ENCODE measurements around the gene CGB5.
"Not testable (repeated sequence)": the region's sequence is repeated elsewhere in the genome, so short reads cannot be mapped to it uniquely, and the experiment has no call there.

DNA sequence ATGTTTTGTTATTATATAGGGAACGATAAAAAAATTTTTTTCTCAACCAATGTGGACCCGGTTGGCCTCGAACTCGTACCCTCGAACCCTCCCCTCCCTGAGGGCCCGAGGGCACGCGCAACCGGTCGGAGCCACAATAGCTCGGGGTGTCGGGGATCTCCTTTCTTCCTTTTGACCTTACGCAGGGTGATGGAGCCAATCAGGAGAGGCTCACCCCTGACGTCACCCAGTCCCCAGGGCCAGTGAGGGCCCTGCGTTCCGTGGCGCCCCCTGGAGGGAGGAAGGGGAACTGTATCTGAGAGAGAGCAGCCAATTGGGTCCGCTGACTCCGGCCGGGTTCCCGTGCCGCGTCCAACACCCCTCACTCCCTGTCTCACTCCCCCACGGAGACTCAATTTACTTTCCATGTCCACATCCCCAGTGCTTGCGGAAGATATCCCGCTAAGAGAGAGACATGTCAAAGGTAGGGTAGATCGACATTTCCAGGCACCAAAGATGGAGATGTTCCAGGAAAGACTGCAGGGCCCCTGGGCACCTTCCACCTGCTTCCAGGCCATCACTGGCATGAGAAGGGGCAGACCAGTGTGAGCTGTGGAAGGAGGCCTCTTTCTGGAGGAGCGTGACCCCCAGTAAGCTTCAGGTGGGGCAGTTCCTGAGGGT lies 11.9 kb upstream of the CGB5 start, which contains the start of gene CGB2:
- TF ChIP-seq, protein P1, sequence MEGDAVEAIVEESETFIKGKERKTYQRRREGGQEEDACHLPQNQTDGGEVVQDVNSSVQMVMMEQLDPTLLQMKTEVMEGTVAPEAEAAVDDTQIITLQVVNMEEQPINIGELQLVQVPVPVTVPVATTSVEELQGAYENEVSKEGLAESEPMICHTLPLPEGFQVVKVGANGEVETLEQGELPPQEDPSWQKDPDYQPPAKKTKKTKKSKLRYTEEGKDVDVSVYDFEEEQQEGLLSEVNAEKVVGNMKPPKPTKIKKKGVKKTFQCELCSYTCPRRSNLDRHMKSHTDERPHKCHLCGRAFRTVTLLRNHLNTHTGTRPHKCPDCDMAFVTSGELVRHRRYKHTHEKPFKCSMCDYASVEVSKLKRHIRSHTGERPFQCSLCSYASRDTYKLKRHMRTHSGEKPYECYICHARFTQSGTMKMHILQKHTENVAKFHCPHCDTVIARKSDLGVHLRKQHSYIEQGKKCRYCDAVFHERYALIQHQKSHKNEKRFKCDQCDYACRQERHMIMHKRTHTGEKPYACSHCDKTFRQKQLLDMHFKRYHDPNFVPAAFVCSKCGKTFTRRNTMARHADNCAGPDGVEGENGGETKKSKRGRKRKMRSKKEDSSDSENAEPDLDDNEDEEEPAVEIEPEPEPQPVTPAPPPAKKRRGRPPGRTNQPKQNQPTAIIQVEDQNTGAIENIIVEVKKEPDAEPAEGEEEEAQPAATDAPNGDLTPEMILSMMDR (conservative IDR thresholded peaks at IDR 0.05; ENCODE audit: low read length) = peak; percentile 56
- TF ChIP-seq EZH2phosphoT487 (IDR thresholded peaks at IDR 0.05; ENCODE audit: borderline replicate concordance) = not testable (repeated sequence)

Measured in Loucy (cell line).